SK-N-SH treated with all-trans-retinoic acid at 6 μM for 48 hours (cell line): ENCODE data around the gene MBD5.

Source experiments
- PPARA ChIP-seq: fragments of 250-450 bp; sonication (Bioruptor Pico); IDR thresholded peaks from 2 replicates; pipeline ENCODE4 v1.5.0; 2020; ENCODE audit warnings: mild to moderate bottlenecking, borderline replicate concordance
- RARB ChIP-seq: fragments of 250-450 bp; sonication (Bioruptor Pico); IDR thresholded peaks from 2 replicates; pipeline ENCODE4 v1.8.0; 2021; ENCODE audit warnings: mild to moderate bottlenecking, moderate library complexity
- TF ChIP-seq, protein P1 (sequence below): fragments of 250-450 bp; sonication (Bioruptor Pico); IDR thresholded peaks from 2 replicates; pipeline ENCODE4 v1.8.0; 2020; ENCODE audit warnings: mild to moderate bottlenecking, moderate library complexity, borderline replicate concordance

GRCh38 chr2:148110184-148110583, 89.3 kb downstream of the MBD5 start:
- TF ChIP-seq RARB (CRISPR knock-in tag) = no peak
- TF ChIP-seq, protein P1, sequence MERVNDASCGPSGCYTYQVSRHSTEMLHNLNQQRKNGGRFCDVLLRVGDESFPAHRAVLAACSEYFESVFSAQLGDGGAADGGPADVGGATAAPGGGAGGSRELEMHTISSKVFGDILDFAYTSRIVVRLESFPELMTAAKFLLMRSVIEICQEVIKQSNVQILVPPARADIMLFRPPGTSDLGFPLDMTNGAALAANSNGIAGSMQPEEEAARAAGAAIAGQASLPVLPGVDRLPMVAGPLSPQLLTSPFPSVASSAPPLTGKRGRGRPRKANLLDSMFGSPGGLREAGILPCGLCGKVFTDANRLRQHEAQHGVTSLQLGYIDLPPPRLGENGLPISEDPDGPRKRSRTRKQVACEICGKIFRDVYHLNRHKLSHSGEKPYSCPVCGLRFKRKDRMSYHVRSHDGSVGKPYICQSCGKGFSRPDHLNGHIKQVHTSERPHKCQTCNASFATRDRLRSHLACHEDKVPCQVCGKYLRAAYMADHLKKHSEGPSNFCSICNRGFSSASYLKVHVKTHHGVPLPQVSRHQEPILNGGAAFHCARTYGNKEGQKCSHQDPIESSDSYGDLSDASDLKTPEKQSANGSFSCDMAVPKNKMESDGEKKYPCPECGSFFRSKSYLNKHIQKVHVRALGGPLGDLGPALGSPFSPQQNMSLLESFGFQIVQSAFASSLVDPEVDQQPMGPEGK (CRISPR knock-in tag) = no peak
- TF ChIP-seq PPARA = no peak
